Measurements from ENCODE around the gene CKMT2.
A peak's percentile ranks its signal among the peaks of the same experiment; 100 is the strongest.

CKMT2 gene

GRCh38 chr5:81233080-81233634 is at the start of gene CKMT2:
TSS of gene CKMT2 (plus strand) at chr5:81233322. CDS start at chr5:81251133, 17,811 bp downstream.
- Mint-ChIP-seq H3K27me3 (no peaks in the 10 kb centered on the region), H3K36me3 (peaks cover 4% of the 10 kb centered on the region), H3K9me3 (ENCODE audit: low read depth) (no peaks in the 10 kb centered on the region), H3K4me1 (ENCODE audit: low read depth) (peaks cover 20% of the 10 kb centered on the region), H3K27ac (no peak within 1 kb of the TSS), H3K4me3 (peak within 1 kb of the TSS; percentile 44)

- Mint-ChIP-seq H3K4me3 (no peak overlapping the region), H3K36me3 (peaks cover 12% of the 10 kb centered on the region), H3K27me3 (no peaks in the 10 kb centered on the region), H3K9me3 (ENCODE audit: low read depth) (no peaks in the 10 kb centered on the region), H3K4me1 (ENCODE audit: low read depth) (no peaks in the 10 kb centered on the region), H3K27ac (no peak overlapping the region)
Observed at GRCh38 chr5:81183811-81184748, 49.0 kb upstream of the CKMT2 start.

GRCh38 chr5:81184749-81185110 is 48.4 kb upstream of the CKMT2 start:
- Mint-ChIP-seq H3K9me3 (ENCODE audit: low read depth) (no peaks in the 10 kb centered on the region), H3K4me1 (ENCODE audit: low read depth) (no peaks in the 10 kb centered on the region), H3K27me3 (no peaks in the 10 kb centered on the region), H3K27ac (no peak overlapping the region), H3K4me3 (no peak overlapping the region), H3K36me3 (peaks cover 6% of the 10 kb centered on the region)

- H3K4me1 Mint-ChIP-seq (ENCODE audit: low read depth): no peaks in the 10 kb centered on the region
- no peaks in the 10 kb centered on the region for H3K9me3 Mint-ChIP-seq (ENCODE audit: low read depth)
- peaks cover 3% of the 10 kb centered on the region for H3K36me3 Mint-ChIP-seq
- H3K4me3 Mint-ChIP-seq: no peak overlapping the region
- H3K27ac Mint-ChIP-seq: peak overlapping the region; percentile 58
- H3K27me3 Mint-ChIP-seq: no peaks in the 10 kb centered on the region
Observed at GRCh38 chr5:81187885-81188284, 45.2 kb upstream of the CKMT2 start.

GRCh38 chr5:81188962-81189361 is 44.2 kb upstream of the CKMT2 start:
- H3K27me3 Mint-ChIP-seq: no peaks in the 10 kb centered on the region
- no peak overlapping the region for H3K4me3 Mint-ChIP-seq
- H3K27ac Mint-ChIP-seq: no peak overlapping the region
- H3K9me3 Mint-ChIP-seq (ENCODE audit: low read depth): no peaks in the 10 kb centered on the region
- H3K4me1 Mint-ChIP-seq (ENCODE audit: low read depth): no peaks in the 10 kb centered on the region
- H3K36me3 Mint-ChIP-seq: peaks cover 3% of the 10 kb centered on the region

- no peak overlapping the region for H3K27ac Mint-ChIP-seq
- no peaks in the 10 kb centered on the region for H3K9me3 Mint-ChIP-seq (ENCODE audit: low read depth)
- no peak overlapping the region for H3K4me3 Mint-ChIP-seq
- no peaks in the 10 kb centered on the region for H3K27me3 Mint-ChIP-seq
- no peaks in the 10 kb centered on the region for H3K36me3 Mint-ChIP-seq
- H3K4me1 Mint-ChIP-seq (ENCODE audit: low read depth): peaks cover 7% of the 10 kb centered on the region
Observed at GRCh38 chr5:81189875-81190498, 43.1 kb upstream of the CKMT2 start.

- peaks cover 10% of the 10 kb centered on the region for H3K4me1 Mint-ChIP-seq (ENCODE audit: low read depth)
- no peaks in the 10 kb centered on the region for H3K27me3 Mint-ChIP-seq
- H3K9me3 Mint-ChIP-seq (ENCODE audit: low read depth): no peaks in the 10 kb centered on the region
- no peaks in the 10 kb centered on the region for H3K36me3 Mint-ChIP-seq
- H3K4me3 Mint-ChIP-seq: no peak overlapping the region
- H3K27ac Mint-ChIP-seq: peak overlapping the region; percentile 6
Observed at GRCh38 chr5:81191726-81192372, 41.3 kb upstream of the CKMT2 start.

- peak overlapping the region; percentile 6 for H3K27ac Mint-ChIP-seq
- H3K9me3 Mint-ChIP-seq (ENCODE audit: low read depth): no peaks in the 10 kb centered on the region
- no peaks in the 10 kb centered on the region for H3K36me3 Mint-ChIP-seq
- H3K4me1 Mint-ChIP-seq (ENCODE audit: low read depth): peaks cover 10% of the 10 kb centered on the region
- no peak overlapping the region for H3K4me3 Mint-ChIP-seq
- H3K27me3 Mint-ChIP-seq: no peaks in the 10 kb centered on the region
Observed at GRCh38 chr5:81192373-81192750, 40.8 kb upstream of the CKMT2 start.

- no peaks in the 10 kb centered on the region for H3K27me3 Mint-ChIP-seq
- peaks cover 10% of the 10 kb centered on the region for H3K4me1 Mint-ChIP-seq (ENCODE audit: low read depth)
- no peaks in the 10 kb centered on the region for H3K36me3 Mint-ChIP-seq
- H3K4me3 Mint-ChIP-seq: peak overlapping the region; percentile 42
- H3K27ac Mint-ChIP-seq: peak overlapping the region; percentile 24
- no peaks in the 10 kb centered on the region for H3K9me3 Mint-ChIP-seq (ENCODE audit: low read depth)
Observed at GRCh38 chr5:81194633-81195334, 38.3 kb upstream of the CKMT2 start.

GRCh38 chr5:81195335-81195929 is 37.7 kb upstream of the CKMT2 start:
- Mint-ChIP-seq H3K4me3 (no peak overlapping the region), H3K9me3 (ENCODE audit: low read depth) (no peaks in the 10 kb centered on the region), H3K4me1 (ENCODE audit: low read depth) (peaks cover 10% of the 10 kb centered on the region), H3K27ac (no peak overlapping the region), H3K27me3 (no peaks in the 10 kb centered on the region), H3K36me3 (no peaks in the 10 kb centered on the region)

GRCh38 chr5:81202655-81203054 is 30.5 kb upstream of the CKMT2 start:
- no peak overlapping the region for H3K4me3 Mint-ChIP-seq
- H3K9me3 Mint-ChIP-seq (ENCODE audit: low read depth): no peaks in the 10 kb centered on the region
- H3K36me3 Mint-ChIP-seq: no peaks in the 10 kb centered on the region
- H3K27me3 Mint-ChIP-seq: no peaks in the 10 kb centered on the region
- H3K4me1 Mint-ChIP-seq (ENCODE audit: low read depth): no peaks in the 10 kb centered on the region
- no peak overlapping the region for H3K27ac Mint-ChIP-seq

GRCh38 chr5:81203729-81204128 is 29.4 kb upstream of the CKMT2 start:
- Mint-ChIP-seq H3K9me3 (ENCODE audit: low read depth) (no peaks in the 10 kb centered on the region), H3K4me3 (no peak overlapping the region), H3K27me3 (no peaks in the 10 kb centered on the region)

GRCh38 chr5:81204205-81204604 is 28.9 kb upstream of the CKMT2 start:
- Mint-ChIP-seq H3K27me3 (no peaks in the 10 kb centered on the region), H3K27ac (no peak overlapping the region), H3K36me3 (peaks cover 1% of the 10 kb centered on the region), H3K4me3 (no peak overlapping the region), H3K4me1 (ENCODE audit: low read depth) (no peaks in the 10 kb centered on the region), H3K9me3 (ENCODE audit: low read depth) (no peaks in the 10 kb centered on the region)

More at GRCh38 chr5:81203729-81204128, 29.4 kb upstream of the CKMT2 start:
- H3K4me1 Mint-ChIP-seq (ENCODE audit: low read depth): no peaks in the 10 kb centered on the region
- H3K36me3 Mint-ChIP-seq: no peaks in the 10 kb centered on the region
- H3K27ac Mint-ChIP-seq: no peak overlapping the region

- Mint-ChIP-seq H3K4me3 (no peak overlapping the region), H3K9me3 (ENCODE audit: low read depth) (no peaks in the 10 kb centered on the region), H3K4me1 (ENCODE audit: low read depth) (no peaks in the 10 kb centered on the region), H3K27me3 (no peaks in the 10 kb centered on the region), H3K36me3 (peaks cover 2% of the 10 kb centered on the region), H3K27ac (no peak overlapping the region)
Observed at GRCh38 chr5:81205058-81205457, 28.1 kb upstream of the CKMT2 start.
